IPS-18c (cell line): ENCODE results near the gene DKC1.
A peak's percentile ranks its signal among the peaks of the same experiment; 100 is the strongest.

Experiments used
- H3K4me3 ChIP-seq: 2 replicates; pipeline ENCODE4 v1.7.0; 2013; ENCODE audit warnings: low read depth, mild to moderate bottlenecking, low read length, moderate library complexity; ENCODE audit not compliant: insufficient read depth
- H3K9me3 ChIP-seq: one replicate; pipeline ENCODE4 v1.6.1; 2013; ENCODE audit warnings: mild to moderate bottlenecking, low read length, moderate library complexity; ENCODE audit not compliant: control insufficient read depth, insufficient read depth

DKC1 gene

GRCh38 chrX:154775419-154776349, 13.0 kb downstream of the DKC1 start:
- no peak overlapping the region for H3K4me3 ChIP-seq
- peaks cover 3% of the 10 kb centered on the region for H3K9me3 ChIP-seq

DNA sequence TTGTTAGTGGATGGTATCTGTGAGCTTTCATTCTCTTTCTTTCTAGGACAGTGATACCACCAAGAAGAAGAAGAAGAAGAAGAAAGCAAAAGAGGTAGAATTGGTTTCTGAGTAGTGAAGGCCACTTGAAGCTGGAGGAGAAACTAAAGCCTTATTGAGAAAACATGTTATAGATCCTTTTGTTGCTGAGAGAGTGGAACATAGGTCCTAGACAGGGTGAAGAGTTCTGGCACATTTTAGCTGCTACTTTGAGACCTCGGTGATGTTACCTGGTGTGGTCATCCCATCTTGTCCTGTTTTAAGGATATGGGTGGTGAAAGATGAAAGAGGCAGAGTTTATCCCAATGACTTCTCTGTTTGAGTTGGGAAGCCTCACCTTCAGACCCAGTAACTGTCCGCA, 14.1 kb downstream of the DKC1 start:
- peaks cover 7% of the 10 kb centered on the region for H3K9me3 ChIP-seq
- no peak overlapping the region for H3K4me3 ChIP-seq

DNA sequence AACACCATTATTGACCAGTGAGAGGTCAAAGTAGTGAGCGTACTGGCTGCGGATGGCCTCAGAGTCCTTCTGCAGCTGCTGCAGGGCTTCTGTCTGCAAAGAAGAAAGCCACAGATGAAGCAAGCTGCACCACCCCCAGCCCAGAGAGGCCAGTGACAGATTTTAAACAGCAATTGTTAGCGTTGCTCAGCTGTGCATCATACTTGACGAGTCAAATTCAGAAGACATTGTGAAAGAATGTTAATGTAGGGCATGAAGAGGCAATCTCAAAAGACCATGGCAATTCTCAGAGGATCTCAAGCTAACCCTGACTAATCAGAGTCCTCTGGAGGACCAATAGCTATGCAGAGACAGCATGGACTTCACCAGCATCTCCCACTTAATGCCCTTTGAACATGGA, 16.6 kb downstream of the DKC1 start:
- Histone ChIP-seq H3K9me3 (peaks cover 9% of the 10 kb centered on the region), H3K4me3 (no peak overlapping the region)

DNA sequence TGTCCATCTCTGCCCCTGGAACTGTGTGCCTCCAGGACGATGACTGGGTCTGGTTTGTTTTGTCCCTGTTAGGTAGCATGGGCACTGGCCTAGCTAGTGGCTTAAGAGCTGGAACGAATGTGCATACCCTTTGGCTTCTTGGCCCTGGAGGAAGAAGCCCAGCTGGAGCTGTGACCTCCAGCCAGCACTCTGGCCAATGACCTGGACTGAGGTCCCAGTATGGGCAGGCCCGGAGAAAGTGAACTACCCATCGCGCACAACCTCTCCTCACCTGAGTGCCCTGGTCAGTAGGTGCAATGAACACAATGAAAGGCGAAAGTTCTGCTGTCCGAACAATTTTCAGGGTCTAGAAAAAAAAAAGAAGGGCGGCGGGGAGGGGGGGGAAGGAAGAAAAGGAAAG, 18.3 kb downstream of the DKC1 start:
- H3K9me3 ChIP-seq = peaks cover 9% of the 10 kb centered on the region
- H3K4me3 ChIP-seq = no peak overlapping the region

DNA sequence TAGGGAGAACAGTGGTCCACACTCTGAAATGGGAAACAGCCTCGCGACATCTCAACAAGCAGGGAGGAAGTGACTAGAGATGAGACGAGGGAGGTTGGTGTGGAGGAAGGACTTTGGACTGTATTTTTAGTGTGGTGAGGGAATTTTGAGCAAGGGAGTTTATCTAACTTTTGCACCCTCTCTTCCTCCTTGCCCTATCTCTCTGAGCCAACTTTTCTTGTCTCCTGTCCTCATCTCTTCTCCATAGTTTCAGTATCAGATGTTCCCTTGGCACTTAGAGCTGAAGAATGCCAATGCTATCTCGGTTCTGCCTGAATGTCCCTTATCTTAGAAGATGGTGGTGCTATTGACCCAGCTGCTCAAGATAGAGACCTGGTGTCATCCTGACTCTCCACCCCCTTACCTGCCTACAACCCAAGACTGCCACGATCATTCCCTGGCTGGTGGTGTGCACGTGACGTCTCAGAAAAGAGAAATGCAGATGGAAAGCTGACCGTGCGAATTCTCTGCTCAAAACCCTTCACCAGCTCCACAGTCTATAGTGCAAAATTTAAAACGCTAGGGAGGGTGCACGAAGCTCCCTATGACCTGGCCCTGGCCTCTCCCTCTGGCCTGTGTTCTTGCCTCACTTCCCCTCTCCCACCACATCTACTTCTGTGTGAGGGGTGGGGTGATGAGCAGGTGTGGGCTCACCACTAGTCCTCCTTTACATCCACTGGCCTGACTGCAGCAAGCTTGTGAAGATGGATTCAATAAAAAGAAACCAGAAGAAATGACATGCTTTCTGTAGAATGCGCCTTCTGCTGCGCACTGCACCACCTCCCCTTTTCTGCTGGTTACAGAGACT, 21.7 kb downstream of the DKC1 start:
- peak overlapping the region; percentile 15; the same call in 1 of the 2 replicates for H3K4me3 ChIP-seq
- H3K9me3 ChIP-seq = peaks cover 12% of the 10 kb centered on the region

GRCh38 chrX:154785716-154786115, 23.1 kb downstream of the DKC1 start:
- H3K9me3 ChIP-seq = peaks cover 12% of the 10 kb centered on the region
- H3K4me3 ChIP-seq = no peak overlapping the region

GRCh38 chrX:154791467-154791866, 28.8 kb downstream of the DKC1 start:
- Histone ChIP-seq H3K9me3 (peaks cover 9% of the 10 kb centered on the region), H3K4me3 (no peak overlapping the region)

DNA sequence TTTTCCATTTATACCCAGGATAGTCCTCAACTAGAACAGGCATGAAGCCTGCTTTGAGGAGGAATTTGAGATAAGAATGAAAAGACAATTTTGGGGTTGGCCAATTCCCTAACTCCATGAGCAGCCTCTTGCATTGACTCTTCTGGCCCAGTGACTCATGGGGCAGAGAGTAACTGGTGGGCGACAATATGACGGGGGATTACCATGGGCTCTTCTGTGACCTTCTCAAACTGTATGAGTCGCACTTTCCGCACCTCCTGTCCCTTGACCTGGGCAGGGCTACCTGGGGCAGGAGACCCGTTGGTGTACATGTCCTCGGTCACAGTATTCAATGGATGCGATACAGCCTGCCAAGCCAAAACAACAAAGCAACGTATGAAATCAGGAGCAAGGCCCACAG, 29.3 kb downstream of the DKC1 start:
- H3K9me3 ChIP-seq = peaks cover 9% of the 10 kb centered on the region

DNA sequence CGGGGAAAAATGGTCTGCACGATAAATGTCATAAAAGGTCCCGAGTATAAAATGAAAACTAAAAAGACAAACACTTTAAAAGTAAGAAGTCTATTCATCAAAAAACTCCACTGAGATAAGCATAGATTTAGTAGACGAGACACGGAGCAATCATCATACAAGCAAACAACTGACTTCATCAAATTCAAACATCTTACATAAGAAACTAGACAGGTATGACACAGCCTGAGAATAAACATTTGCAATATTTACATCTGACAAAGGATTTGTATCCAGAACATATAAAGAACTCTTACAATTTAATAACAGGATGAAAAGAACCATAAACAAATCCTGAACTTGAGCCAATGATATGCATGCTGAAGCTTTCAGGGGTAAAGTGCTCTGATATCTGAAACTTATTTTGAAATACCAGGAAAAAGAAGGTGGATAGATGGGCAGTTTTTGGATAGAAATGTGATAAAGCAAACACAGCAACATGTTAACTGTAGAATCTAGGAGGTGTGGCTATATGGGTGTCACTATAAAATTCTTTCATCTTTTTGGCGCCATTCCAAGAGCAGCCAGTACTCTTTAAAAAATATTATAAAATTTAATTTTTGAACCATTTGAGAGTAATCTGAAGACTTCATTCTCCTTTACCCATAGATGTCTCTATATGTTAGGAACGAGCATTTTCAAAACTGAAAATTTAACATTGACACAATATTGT, 30.6 kb downstream of the DKC1 start:
- Histone ChIP-seq H3K9me3 (peaks cover 9% of the 10 kb centered on the region), H3K4me3 (no peak overlapping the region)

More for the DNA sequence above, 29.3 kb downstream of the DKC1 start:
- H3K4me3 ChIP-seq = no peak overlapping the region

- Histone ChIP-seq H3K4me3 (no peak overlapping the region), H3K9me3 (peaks cover 7% of the 10 kb centered on the region)
These were observed 32.4 kb downstream of the DKC1 start for GRCh38 chrX:154795016-154795415.

- Histone ChIP-seq H3K4me3 (no peak overlapping the region), H3K9me3 (peaks cover 4% of the 10 kb centered on the region)
These were observed 34.3 kb downstream of the DKC1 start for GRCh38 chrX:154797006-154797405.

- peaks cover 7% of the 10 kb centered on the region for H3K9me3 ChIP-seq
- H3K4me3 ChIP-seq = no peak overlapping the region; the same call in 1 of the 2 replicates
These were observed 37.1 kb downstream of the DKC1 start for GRCh38 chrX:154799556-154800348.

- H3K4me3 ChIP-seq = no peak overlapping the region
- H3K9me3 ChIP-seq = peaks cover 9% of the 10 kb centered on the region
These were observed 38.0 kb downstream of the DKC1 start for GRCh38 chrX:154800478-154801210.

- peaks cover 10% of the 10 kb centered on the region for H3K9me3 ChIP-seq
- no peak overlapping the region for H3K4me3 ChIP-seq
These were observed 40.3 kb downstream of the DKC1 start for GRCh38 chrX:154802947-154803346.

DNA sequence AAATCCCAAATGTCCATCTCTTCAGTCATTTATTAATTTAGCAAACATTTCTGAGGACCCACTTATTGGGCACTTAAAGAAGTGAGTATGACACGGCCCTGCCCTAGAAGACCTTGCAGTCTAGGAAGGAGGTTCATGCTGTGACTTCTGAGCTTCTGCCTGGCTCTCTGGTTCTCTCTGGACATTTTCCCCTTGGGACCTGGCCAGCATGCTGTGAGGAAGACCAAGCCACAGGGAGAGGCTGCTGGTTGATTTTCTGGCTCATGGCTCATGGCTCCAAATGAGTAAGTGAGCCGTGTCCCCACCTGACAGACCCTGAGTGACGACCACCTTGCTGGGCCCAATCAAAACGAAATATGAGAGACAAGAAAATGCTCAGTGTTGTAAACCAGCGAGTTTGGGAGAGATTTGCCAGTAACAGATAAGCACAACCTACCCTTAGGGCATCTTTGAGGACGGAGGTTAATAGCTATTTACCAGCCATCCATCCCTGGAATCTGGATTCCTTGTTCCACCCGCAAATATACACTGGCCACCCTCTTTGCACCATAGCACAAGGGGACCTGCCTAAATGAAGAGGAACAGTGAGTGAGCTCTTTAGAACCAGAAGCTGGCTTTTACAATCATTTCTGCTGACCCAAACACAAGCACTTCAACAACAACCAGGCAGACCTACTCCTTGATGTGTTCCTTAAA, 41.7 kb downstream of the DKC1 start:
- peak overlapping the region; percentile 61 for H3K4me3 ChIP-seq
- H3K9me3 ChIP-seq = peaks cover 10% of the 10 kb centered on the region
